RPMI7951 (cell line): ENCODE results near the gene KXD1. TPM values are rescaled to one million over a fixed set of nuclear protein-coding genes. Genes with fewer than 3 reads are reported as not detected.
A peak's percentile ranks its signal among the peaks of the same experiment; 100 is the strongest.
"Not testable (repeated sequence)": the region's sequence is repeated elsewhere in the genome, so short reads cannot be mapped to it uniquely, and the experiment has no call there.

Source experiments
- DNase-seq: peaks from one replicate; pipeline ENCODE4 v3.0.0-alpha.2; 2012; ENCODE audit warnings: low read depth
- total RNA-seq: library from RNA; depleted of rRNA; stranded (reverse); fragments of >200 nt; shearing (Covaris generic); gene quantifications from 2 replicates; pipeline ENCODE4 v1.2.3, GENCODE V29; 2014

KXD1 gene
- total RNA-seq, 1 experiment from 2014 or later, result 159 TPM

GRCh38 chr19:18580311-18580710 is 22.6 kb downstream of the KXD1 start:
- no peak for DNase-seq

GRCh38 chr19:18586306-18586705 is 28.6 kb downstream of the KXD1 start:
- DNase-seq, result no peak

- DNase-seq, result no peak
These were observed 29.9 kb downstream of the KXD1 start for GRCh38 chr19:18587561-18587960.

GRCh38 chr19:18587962-18588610 is 30.4 kb downstream of the KXD1 start:
- no peak for DNase-seq

GRCh38 chr19:18588611-18589379 is 31.1 kb downstream of the KXD1 start, which contains the start of gene REX1BD:
REX1BD (plus strand) TSS chr19:18588798; CDS start chr19:18588802, 4 bp downstream.
- peak; percentile 76 for DNase-seq

- peak; percentile 64 for DNase-seq
These were observed 32.0 kb downstream of the KXD1 start for GRCh38 chr19:18589380-18590272.

- DNase-seq, result no peak
These were observed 32.9 kb downstream of the KXD1 start for GRCh38 chr19:18590273-18591272.

GRCh38 chr19:18591735-18592385 is 34.2 kb downstream of the KXD1 start:
- DNase-seq, result peak; percentile 22

GRCh38 chr19:18592732-18593131 is 35.1 kb downstream of the KXD1 start:
- DNase-seq, result not testable (repeated sequence)

GRCh38 chr19:18593367-18594095 is 35.9 kb downstream of the KXD1 start:
- DNase-seq, result no peak

GRCh38 chr19:18594096-18594823 is 36.6 kb downstream of the KXD1 start:
- peak; percentile 69 for DNase-seq

GRCh38 chr19:18594824-18595373 is 37.2 kb downstream of the KXD1 start:
- DNase-seq, result no peak

- no peak for DNase-seq
These were observed 37.8 kb downstream of the KXD1 start for GRCh38 chr19:18595475-18595874.

- peak; percentile 54 for DNase-seq
These were observed 39.1 kb downstream of the KXD1 start for GRCh38 chr19:18596752-18597157.

- DNase-seq, result no peak
These were observed 40.4 kb downstream of the KXD1 start for GRCh38 chr19:18597809-18598660.

- DNase-seq, result no peak
These were observed 41.8 kb downstream of the KXD1 start for GRCh38 chr19:18599485-18599884.

GRCh38 chr19:18600692-18601397 is 43.2 kb downstream of the KXD1 start:
- not testable (repeated sequence) for DNase-seq
